ENCODE data around the gene ADAMTSL4. TPM values are rescaled to one million over a fixed set of nuclear protein-coding genes. Genes with fewer than 3 reads are reported as not detected.

Gene ADAMTSL4
- total and polyA plus RNA-seq, 7 experiments from 2014 or later: 0.14 to 27.7 (median 0.68) TPM

- Histone ChIP-seq H3K36me3 (ENCODE audit: control insufficient read depth in 2 of 3, insufficient read depth in 3 of 3, low read length in 3 of 3) (peaks cover 0 to 5% (median 0%) of the 10 kb centered on the region in 3 experiments), H3K27me3 (ENCODE audit: control insufficient read depth in 2 of 2, insufficient read depth in 2 of 2, low read length in 2 of 2) (no peaks in the 10 kb centered on the region), H3K4me3 (ENCODE audit: low read length) (no peak overlapping the region), H3K9me3 (ENCODE audit: control insufficient read depth in 2 of 3, low read length in 3 of 3) (no peaks in the 10 kb centered on the region), H3K4me1 (ENCODE audit: control insufficient read depth in 2 of 2, insufficient read depth in 2 of 2, low read length in 2 of 2) (peaks cover 9 to 10% of the 10 kb centered on the region in 2 donors), H3K27ac (ENCODE audit: low read depth, low read length) (no peak overlapping the region)
- no peak for ATAC-seq
- Mint-ChIP-seq H3K27me3 (no peaks in the 10 kb centered on the region), H3K36me3 (peaks cover 0 to 6% (median 0%) of the 10 kb centered on the region in 5 donors), H3K9me3 (no peaks in the 10 kb centered on the region), H3K27ac (no peak overlapping the region), H3K4me1 (peaks cover 10 to 31% (median 22%) of the 10 kb centered on the region in 7 donors), H3K4me3 (no peak overlapping the region)
- no peak for DNase-seq
- ChIA-PET POLR2A (interaction anchor here (0.8 to 1.8 kb wide), 2 partner anchors 20 to 72 kb away, joined by 3 to 7 read pairs; partner anchors contain the start of gene ENSA), CTCF (interaction anchor here (0.6 to 13.2 kb wide), 2 partner anchors 18 to 62 kb away, joined by 6 to 272 read pairs; no protein-coding TSS in a partner anchor)
- intact Hi-C loops (cut with micrococcal nuclease): no loop called here
Measured at GRCh38 chr1:150557065-150557600, 7.9 kb downstream of the ADAMTSL4 start.

DNA sequence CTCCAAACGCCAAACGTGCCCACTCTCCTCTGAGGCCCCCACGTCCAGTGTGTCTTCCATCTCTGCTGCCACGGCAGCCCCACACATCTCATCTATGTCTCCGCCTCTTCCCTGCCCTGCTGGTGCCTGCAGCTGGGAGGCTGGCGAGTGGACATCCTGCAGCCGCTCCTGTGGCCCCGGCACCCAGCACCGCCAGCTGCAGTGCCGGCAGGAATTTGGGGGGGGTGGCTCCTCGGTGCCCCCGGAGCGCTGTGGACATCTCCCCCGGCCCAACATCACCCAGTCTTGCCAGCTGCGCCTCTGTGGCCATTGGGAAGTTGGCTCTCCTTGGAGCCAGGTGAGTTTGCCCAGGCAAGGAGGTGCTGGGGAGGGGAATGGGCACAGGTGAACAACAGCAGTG lies 8.6 kb downstream of the ADAMTSL4 start:
- Histone ChIP-seq H3K27me3 (ENCODE audit: control insufficient read depth in 2 of 2, insufficient read depth in 2 of 2, low read length in 2 of 2) (no peaks in the 10 kb centered on the region), H3K4me3 (ENCODE audit: low read length) (no peak overlapping the region), H3K27ac (ENCODE audit: low read depth, low read length) (no peak overlapping the region), H3K9me3 (ENCODE audit: control insufficient read depth in 2 of 3, low read length in 3 of 3) (no peaks in the 10 kb centered on the region), H3K4me1 (ENCODE audit: control insufficient read depth in 2 of 2, insufficient read depth in 2 of 2, low read length in 2 of 2) (peaks cover 10 to 16% of the 10 kb centered on the region in 2 donors), H3K36me3 (ENCODE audit: control insufficient read depth in 2 of 3, insufficient read depth in 3 of 3, low read length in 3 of 3) (peaks cover 0 to 5% (median 0%) of the 10 kb centered on the region in 3 experiments)
- ChIA-PET POLR2A (interaction anchor here (0.5 to 11.4 kb wide), 4 partner anchors 9 to 394 kb away, joined by 3 to 254 read pairs (median 5); partner anchors contain the start of gene ADAMTSL4), CTCF (interaction anchor here (0.6 to 13.2 kb wide), 3 partner anchors 19 to 361 kb away, joined by 3 to 300 read pairs (median 272); partner anchors contain the start of gene MCL1)
- intact Hi-C loops (cut with micrococcal nuclease): no loop called here
- ATAC-seq: no peak
- H3K9me3 Mint-ChIP-seq: no peaks in the 10 kb centered on the region
- H3K4me3 Mint-ChIP-seq: no peak overlapping the region
- DNase-seq: no peak
- H3K4me1 Mint-ChIP-seq: peaks cover 11 to 29% (median 20%) of the 10 kb centered on the region in 7 donors
- peaks cover 0 to 6% (median 3%) of the 10 kb centered on the region in 5 donors for H3K36me3 Mint-ChIP-seq
- no peaks in the 10 kb centered on the region for H3K27me3 Mint-ChIP-seq
- H3K27ac Mint-ChIP-seq: no peak overlapping the region

GRCh38 chr1:150558303-150558704 lies 9.1 kb downstream of the ADAMTSL4 start:
- intact Hi-C loops (cut with micrococcal nuclease): no loop called here
- Mint-ChIP-seq H3K36me3 (peaks cover 0 to 6% (median 3%) of the 10 kb centered on the region in 5 donors), H3K9me3 (no peaks in the 10 kb centered on the region), H3K4me3 (no peak overlapping the region), H3K27ac (no peak overlapping the region), H3K27me3 (no peaks in the 10 kb centered on the region), H3K4me1 (peaks cover 16 to 32% (median 23%) of the 10 kb centered on the region in 7 donors)
- peaks cover 0 to 5% (median 0%) of the 10 kb centered on the region in 3 experiments for H3K36me3 ChIP-seq (ENCODE audit: control insufficient read depth in 2 of 3, insufficient read depth in 3 of 3, low read length in 3 of 3)
- no peaks in the 10 kb centered on the region for H3K9me3 ChIP-seq (ENCODE audit: control insufficient read depth in 2 of 3, low read length in 3 of 3)
- ATAC-seq: no peak
- H3K27ac ChIP-seq (ENCODE audit: low read depth, low read length): no peak overlapping the region
- no peak for DNase-seq
- H3K27me3 ChIP-seq (ENCODE audit: control insufficient read depth in 2 of 2, insufficient read depth in 2 of 2, low read length in 2 of 2): no peaks in the 10 kb centered on the region
- POLR2A ChIA-PET: interaction anchor here (0.5 to 13.8 kb wide), 4 partner anchors 9 to 394 kb away, joined by 3 to 1237 read pairs (median 128); partner anchors contain the start of genes ADAMTSL4 and MCL1
- H3K4me1 ChIP-seq (ENCODE audit: control insufficient read depth in 2 of 2, insufficient read depth in 2 of 2, low read length in 2 of 2): peaks cover 15 to 21% of the 10 kb centered on the region in 2 donors
- CTCF ChIA-PET: interaction anchor here (6.0 to 13.2 kb wide), 3 partner anchors 19 to 70 kb away, joined by 57 to 300 read pairs (median 272); partner anchors contain the start of genes ENSA and MCL1
- no peak overlapping the region for H3K4me3 ChIP-seq (ENCODE audit: low read length)

DNA sequence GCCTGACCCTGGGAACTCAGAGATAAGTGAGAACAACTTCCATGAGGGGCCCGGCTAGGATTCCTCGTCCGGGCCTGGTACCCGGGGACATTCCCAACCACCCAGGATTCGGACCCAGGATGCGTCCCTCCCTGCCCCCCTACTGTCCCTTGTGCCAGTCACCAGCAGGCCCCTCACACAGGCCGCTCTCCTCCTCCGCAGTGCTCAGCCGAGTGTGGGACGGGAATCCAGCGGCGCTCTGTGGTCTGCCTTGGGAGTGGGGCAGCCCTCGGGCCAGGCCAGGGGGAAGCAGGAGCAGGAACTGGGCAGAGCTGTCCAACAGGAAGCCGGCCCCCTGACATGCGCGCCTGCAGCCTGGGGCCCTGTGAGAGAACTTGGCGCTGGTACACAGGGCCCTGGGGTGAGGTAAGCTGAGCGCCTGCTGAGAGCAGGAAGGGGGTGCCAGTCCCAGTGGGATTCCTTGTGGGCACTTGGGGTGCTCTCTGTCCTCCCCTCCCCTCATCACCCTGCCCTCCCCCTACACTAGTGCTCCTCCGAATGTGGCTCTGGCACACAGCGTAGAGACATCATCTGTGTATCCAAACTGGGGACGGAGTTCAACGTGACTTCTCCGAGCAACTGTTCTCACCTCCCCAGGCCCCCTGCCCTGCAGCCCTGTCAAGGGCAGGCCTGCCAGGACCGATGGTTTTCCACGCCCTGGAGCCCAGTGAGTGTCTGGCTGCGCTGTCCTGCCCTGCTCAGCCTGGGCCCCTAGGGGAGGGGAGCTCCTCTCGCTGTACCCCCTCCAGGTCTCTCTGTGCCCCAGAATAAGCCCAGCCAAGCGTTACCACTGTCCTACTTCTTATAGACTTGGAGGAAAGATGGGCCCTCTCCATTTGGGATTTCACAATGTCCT lies 9.8 kb downstream of the ADAMTSL4 start:
- ATAC-seq (no peak), DNase-seq (peak in 1 of 9 donors; percentile 8)
- peaks cover 0 to 5% (median 0%) of the 10 kb centered on the region in 3 experiments for H3K36me3 ChIP-seq (ENCODE audit: control insufficient read depth in 2 of 3, insufficient read depth in 3 of 3, low read length in 3 of 3)
- CTCF ChIA-PET: interaction anchor here (0.6 to 13.2 kb wide), 8 partner anchors 9 to 137 kb away, joined by 3 to 300 read pairs (median 8); partner anchors contain the start of genes ENSA and MCL1
- Mint-ChIP-seq H3K27me3 (no peaks in the 10 kb centered on the region), H3K4me3 (no peak overlapping the region), H3K4me1 (peaks cover 23 to 39% (median 30%) of the 10 kb centered on the region in 7 donors), H3K36me3 (peaks cover 0 to 6% (median 5%) of the 10 kb centered on the region in 5 donors), H3K9me3 (no peaks in the 10 kb centered on the region), H3K27ac (no peak overlapping the region)
- POLR2A ChIA-PET: interaction anchor here (0.7 to 13.8 kb wide), 7 partner anchors 8 to 303 kb away, joined by 3 to 1237 read pairs (median 7); partner anchors contain the start of genes ADAMTSL4 and MCL1
- intact Hi-C loops (cut with micrococcal nuclease): no loop called here
- no peaks in the 10 kb centered on the region for H3K9me3 ChIP-seq (ENCODE audit: control insufficient read depth in 2 of 3, low read length in 3 of 3)
- H3K4me3 ChIP-seq (ENCODE audit: low read length): no peak overlapping the region
- peaks cover 18 to 27% of the 10 kb centered on the region in 2 donors for H3K4me1 ChIP-seq (ENCODE audit: control insufficient read depth in 2 of 2, insufficient read depth in 2 of 2, low read length in 2 of 2)
- no peak overlapping the region for H3K27ac ChIP-seq (ENCODE audit: low read depth, low read length)
- no peaks in the 10 kb centered on the region for H3K27me3 ChIP-seq (ENCODE audit: control insufficient read depth in 2 of 2, insufficient read depth in 2 of 2, low read length in 2 of 2)

GRCh38 chr1:150559656-150560010 lies 10.4 kb downstream of the ADAMTSL4 start:
- POLR2A ChIA-PET: interaction anchor here (0.7 to 13.8 kb wide), 6 partner anchors 8 to 304 kb away, joined by 3 to 1237 read pairs (median 10); partner anchors contain the start of gene MCL1
- no peaks in the 10 kb centered on the region for H3K27me3 ChIP-seq (ENCODE audit: control insufficient read depth in 2 of 2, insufficient read depth in 2 of 2, low read length in 2 of 2)
- ATAC-seq (no peak), DNase-seq (no peak)
- no peaks in the 10 kb centered on the region for H3K9me3 ChIP-seq (ENCODE audit: control insufficient read depth in 2 of 3, low read length in 3 of 3)
- peaks cover 24 to 33% of the 10 kb centered on the region in 2 donors for H3K4me1 ChIP-seq (ENCODE audit: control insufficient read depth in 2 of 2, insufficient read depth in 2 of 2, low read length in 2 of 2)
- intact Hi-C loops (cut with micrococcal nuclease): loop anchor here (1.0 to 10.0 kb wide), 17 partner anchors 51 to 498 kb away; partner anchors contain the start of genes SETDB1 (in 2 of the 2), TARS2 (in 2 of the 2), ARNT (in 1 of the 2) and CA14 (in 1 of the 2)
- peaks cover 0 to 5% (median 0%) of the 10 kb centered on the region in 3 experiments for H3K36me3 ChIP-seq (ENCODE audit: control insufficient read depth in 2 of 3, insufficient read depth in 3 of 3, low read length in 3 of 3)
- H3K27ac ChIP-seq (ENCODE audit: low read depth, low read length): peak overlapping the region; percentile 97
- H3K27ac Mint-ChIP-seq: peak overlapping the region in 7 of 9 donors; percentile 75 to 100 (median 97)
- peak overlapping the region; percentile 43 for H3K4me3 ChIP-seq (ENCODE audit: low read length)
- H3K9me3 Mint-ChIP-seq: no peaks in the 10 kb centered on the region
- peak overlapping the region in 4 of 10 donors; percentile 87 to 99 (median 97) for H3K4me3 Mint-ChIP-seq
- H3K36me3 Mint-ChIP-seq: peaks cover 0 to 6% (median 5%) of the 10 kb centered on the region in 5 donors
- H3K4me1 Mint-ChIP-seq: peaks cover 26 to 43% (median 35%) of the 10 kb centered on the region in 7 donors
- CTCF ChIA-PET: interaction anchor here (0.6 to 13.2 kb wide), 11 partner anchors 8 to 137 kb away, joined by 3 to 300 read pairs (median 5); partner anchors contain the start of genes ENSA, FALEC and MCL1
- H3K27me3 Mint-ChIP-seq: no peaks in the 10 kb centered on the region

All from naive thymus-derived CD4-positive, alpha-beta T cell (primary cell).